CD4-positive, alpha-beta T cell treated with Interleukin-15 for 4 hours (primary cell): ENCODE data around the gene NR6A1.

ENCODE experiments used
- DNase-seq: peaks from one replicate; pipeline ENCODE4 v3.0.0-alpha.2; 2020; ENCODE audit warnings: low spot score

NR6A1 gene

GRCh38 chr9:124470726-124471125, 300.4 kb downstream of the NR6A1 start:
- no peak for DNase-seq

DNA sequence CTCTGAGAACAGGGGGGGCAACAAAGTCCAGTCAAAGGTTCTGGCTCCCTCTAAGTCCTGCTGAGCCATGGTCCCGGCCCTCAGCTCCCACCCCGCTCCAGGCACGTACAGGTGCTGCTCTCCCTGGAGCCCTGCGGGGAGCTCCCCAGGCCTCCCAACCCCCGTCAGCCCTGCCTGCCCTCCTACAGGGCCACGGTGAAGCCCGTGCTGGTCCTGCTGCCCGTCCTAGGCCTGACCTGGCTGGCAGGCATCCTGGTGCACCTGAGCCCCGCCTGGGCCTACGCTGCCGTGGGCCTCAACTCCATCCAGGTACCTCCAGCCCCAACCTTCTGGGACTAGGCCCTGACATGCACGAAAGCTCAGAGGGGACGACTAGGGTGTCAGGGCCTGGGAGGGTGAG, 300.8 kb downstream of the NR6A1 start:
- DNase-seq: no peak

DNA sequence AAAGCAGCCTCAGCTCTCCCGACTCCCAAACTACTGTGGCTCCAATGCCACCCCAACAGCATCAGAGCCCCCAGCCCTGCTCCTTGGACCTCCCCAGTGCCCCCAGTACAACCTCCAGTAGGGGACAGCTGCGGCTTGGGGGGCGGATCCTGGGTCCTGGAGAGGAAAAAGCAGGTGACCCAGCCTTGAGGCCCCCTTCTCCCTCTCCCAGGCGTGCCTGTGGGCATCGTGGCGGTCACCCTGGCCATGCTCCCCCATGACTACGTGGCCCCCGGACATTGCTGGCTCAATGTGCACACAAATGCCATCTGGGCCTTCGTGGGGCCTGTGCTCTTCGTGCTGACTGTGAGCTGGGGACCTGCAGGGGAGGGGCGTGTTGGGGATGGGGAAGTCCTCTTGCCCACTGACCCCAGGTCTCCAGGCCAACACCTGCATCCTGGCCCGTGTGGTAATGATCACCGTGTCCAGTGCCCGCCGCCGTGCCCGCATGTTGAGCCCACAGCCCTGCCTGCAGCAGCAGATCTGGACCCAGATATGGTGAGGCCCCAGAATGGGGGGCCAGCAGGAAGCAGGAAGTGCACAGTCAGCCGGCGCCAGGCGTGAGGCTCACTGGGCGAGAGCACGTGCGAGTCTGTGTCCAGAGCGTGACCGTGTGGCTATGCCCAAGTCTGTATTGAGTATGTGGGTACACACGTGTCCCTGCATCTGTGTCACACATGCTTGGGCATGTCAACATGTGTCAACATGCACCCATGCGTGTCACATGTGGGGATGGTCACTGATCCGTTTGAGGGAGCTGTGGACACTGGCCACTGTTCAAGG, 301.9 kb downstream of the NR6A1 start:
- no peak for DNase-seq

GRCh38 chr9:124468061-124468740, 302.9 kb downstream of the NR6A1 start:
- DNase-seq: no peak

DNA sequence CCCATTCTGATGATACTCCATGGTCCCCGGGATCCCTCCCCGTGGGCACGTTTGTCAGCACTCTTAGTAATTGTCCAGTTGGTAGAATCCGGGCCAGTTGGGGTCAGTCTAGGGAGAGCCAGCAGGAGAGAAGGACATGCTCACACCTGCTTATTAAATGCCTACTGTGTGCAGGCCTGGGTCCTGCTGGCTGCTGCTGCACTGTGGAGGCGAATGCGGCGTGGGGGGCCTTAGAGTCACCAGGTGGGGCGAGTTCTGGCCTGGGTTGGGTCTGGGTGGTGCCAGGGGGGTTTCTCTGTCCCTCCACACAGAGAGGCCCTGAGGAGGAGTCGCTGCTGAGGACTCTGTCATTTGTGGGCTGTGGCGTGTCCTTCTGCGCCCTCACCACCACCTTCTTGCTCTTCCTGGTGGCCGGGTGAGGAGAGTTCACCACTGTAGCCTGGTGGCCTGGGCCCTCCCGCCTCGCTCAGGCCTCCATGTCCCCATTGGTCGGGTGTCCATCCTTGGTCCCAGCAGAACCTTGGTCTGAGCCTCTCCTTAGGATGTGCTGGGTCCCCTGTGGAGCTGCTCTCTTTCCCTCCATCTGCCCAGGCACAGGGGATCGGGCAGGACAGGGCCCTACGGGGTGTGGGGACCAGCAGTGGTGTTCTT, 303.6 kb downstream of the NR6A1 start:
- DNase-seq: no peak
